OCI-LY1 (cell line): ENCODE results near the gene CHST10.
"Not testable (repeated sequence)": the region's sequence is repeated elsewhere in the genome, so short reads cannot be mapped to it uniquely, and the experiment has no call there.

Experiments
- H2AFZ ChIP-seq: fragments of 200-600 bp; sonication (generic), shearing (Covaris generic); 2 replicates; pipeline ENCODE4 v1.6.0; 2014; ENCODE audit warnings: antibody characterized with exemption, mild to moderate bottlenecking, low read length
- H3F3A ChIP-seq: fragments of 200-600 bp; sonication (generic), shearing (Covaris generic); 2 replicates; pipeline ENCODE4 v1.6.0; 2014; ENCODE audit warnings: mild to moderate bottlenecking, antibody characterized with exemption, low read length, moderate library complexity; ENCODE audit not compliant: insufficient read depth
- H3K27ac ChIP-seq: fragments of 200-600 bp; sonication (generic); 2 replicates; pipeline ENCODE4 v1.5.1; 2014; ENCODE audit warnings: low read length, mixed run types, mild to moderate bottlenecking, low read depth; ENCODE audit not compliant: poor library complexity, severe bottlenecking
- H3K27me3 ChIP-seq: fragments of 200-600 bp; sonication (generic); 2 replicates; pipeline ENCODE4 v1.6.0; 2014; ENCODE audit warnings: antibody characterized with exemption, mild to moderate bottlenecking, low read length, moderate library complexity; ENCODE audit not compliant: insufficient read depth
- H3K36me3 ChIP-seq: fragments of 200-600 bp; sonication (generic); 2 replicates; pipeline ENCODE4 v1.6.1; 2014; ENCODE audit warnings: mild to moderate bottlenecking, antibody characterized with exemption, low read length, moderate library complexity, mixed read lengths; ENCODE audit not compliant: insufficient read depth
- H3K4me1 ChIP-seq: fragments of 200-600 bp; sonication (generic); 2 replicates; pipeline ENCODE4 v1.5.1; 2014; ENCODE audit warnings: mild to moderate bottlenecking, low read length, moderate library complexity; ENCODE audit not compliant: insufficient read depth, severe bottlenecking
- H3K4me2 ChIP-seq: fragments of 200-600 bp; sonication (generic), shearing (Covaris generic); 2 replicates; pipeline ENCODE4 v1.6.1; 2014; ENCODE audit warnings: low read length
- H3K4me3 ChIP-seq: fragments of 200-600 bp; sonication (generic); 2 replicates; pipeline ENCODE4 v1.5.1; 2014; ENCODE audit warnings: low read length, low read depth, mild to moderate bottlenecking, mixed read lengths; ENCODE audit not compliant: poor library complexity, severe bottlenecking
- H3K79me2 ChIP-seq: fragments of 200-600 bp; shearing (Covaris generic); 2 replicates; pipeline ENCODE4 v1.6.1; 2016; ENCODE audit warnings: mixed run types, low read length, mixed read lengths; ENCODE audit not compliant: insufficient read depth
- H3K9ac ChIP-seq: fragments of 200-600 bp; sonication (generic), shearing (Covaris generic); 2 replicates; pipeline ENCODE4 v1.6.1; 2014; ENCODE audit warnings: mild to moderate bottlenecking, low read length, mixed read lengths
- H3K9me2 ChIP-seq: fragments of 200-600 bp; sonication (generic), shearing (Covaris generic); 2 replicates; pipeline ENCODE4 v1.6.1; 2014; ENCODE audit warnings: low read depth, mild to moderate bottlenecking, low read length, mixed read lengths
- H3K9me3 ChIP-seq: fragments of 200-600 bp; shearing (Covaris generic); 2 replicates; pipeline ENCODE4 v1.6.1; 2014; ENCODE audit warnings: low read length, mixed read lengths
- H4K20me1 ChIP-seq: fragments of 200-600 bp; sonication (generic), shearing (Covaris generic); 2 replicates; pipeline ENCODE4 v1.6.0; 2016; ENCODE audit warnings: mild to moderate bottlenecking, low read length; ENCODE audit not compliant: insufficient read depth
- CTCF ChIP-seq: fragments of 200-600 bp; sonication (generic), shearing (Covaris generic); IDR thresholded peaks from 2 replicates; pipeline ENCODE4 v1.5.1; 2017; ENCODE audit warnings: mild to moderate bottlenecking, antibody characterized with exemption, low read length, moderate library complexity, mixed read lengths
- EZH2 ChIP-seq: fragments of 200-600 bp; sonication (generic), shearing (Covaris generic); IDR thresholded peaks from 2 replicates; pipeline ENCODE4 v1.8.0; 2017; ENCODE audit warnings: borderline replicate concordance, mixed run types, mild to moderate bottlenecking, antibody characterized with exemption, low read length, moderate library complexity, mixed read lengths

The CHST10 gene, protein sequence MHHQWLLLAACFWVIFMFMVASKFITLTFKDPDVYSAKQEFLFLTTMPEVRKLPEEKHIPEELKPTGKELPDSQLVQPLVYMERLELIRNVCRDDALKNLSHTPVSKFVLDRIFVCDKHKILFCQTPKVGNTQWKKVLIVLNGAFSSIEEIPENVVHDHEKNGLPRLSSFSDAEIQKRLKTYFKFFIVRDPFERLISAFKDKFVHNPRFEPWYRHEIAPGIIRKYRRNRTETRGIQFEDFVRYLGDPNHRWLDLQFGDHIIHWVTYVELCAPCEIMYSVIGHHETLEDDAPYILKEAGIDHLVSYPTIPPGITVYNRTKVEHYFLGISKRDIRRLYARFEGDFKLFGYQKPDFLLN

GRCh38 chr2:100416935-100417710, at the start of gene CHST10:
CHST10 (minus strand) TSS chr2:100417668; CDS start chr2:100406675, 10,993 bp downstream.
- Histone ChIP-seq H3K4me1 (peaks cover 22% of the 10 kb centered on the region), H3K36me3 (peaks cover 5% of the 10 kb centered on the region; the same call in 1 of the 2 replicates), H3K9ac (peak within 1 kb of the TSS; percentile 90), H2AFZ (peak within 1 kb of the TSS; percentile 97), H3F3A (no peaks in the 10 kb centered on the region), H4K20me1 (no peaks in the 10 kb centered on the region), H3K9me2 (no peaks in the 10 kb centered on the region), H3K9me3 (no peaks in the 10 kb centered on the region), H3K27ac (no peak within 1 kb of the TSS), H3K4me2 (peak within 1 kb of the TSS; percentile 97), H3K4me3 (peak within 1 kb of the TSS; percentile 94), H3K79me2 (no peaks in the 10 kb centered on the region), H3K27me3 (peaks cover 2% of the 10 kb centered on the region; the same call in 1 of the 2 replicates)
- TF ChIP-seq CTCF, result no peak
- TF ChIP-seq EZH2, result no peak

- no peak overlapping the region for H3K4me2 ChIP-seq
Observed at GRCh38 chr2:100460904-100461530, 43.5 kb upstream of the CHST10 start.

DNA sequence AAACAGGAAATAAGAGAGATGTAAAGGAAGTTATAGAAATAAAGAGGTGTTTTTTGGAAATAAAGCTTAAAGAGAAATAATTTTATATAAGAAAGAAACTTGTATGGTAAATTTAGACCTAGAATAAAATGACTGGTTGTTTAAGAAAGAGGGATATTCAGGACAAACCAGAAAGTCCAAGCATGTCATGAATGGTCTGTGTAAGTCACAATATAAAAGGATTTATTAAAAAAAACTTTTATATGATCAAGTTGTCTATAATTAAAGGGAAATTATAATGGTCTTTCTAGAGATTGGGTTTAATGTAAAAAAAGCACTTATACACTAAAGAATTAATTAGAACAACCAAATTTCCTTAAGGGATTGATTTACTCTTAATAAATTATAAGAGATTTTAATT, 38.9 kb upstream of the CHST10 start:
- H3K9ac ChIP-seq, H3K4me2 ChIP-seq, H3K9me3 ChIP-seq, H3K27me3 ChIP-seq, H4K20me1 ChIP-seq, H3K36me3 ChIP-seq, H3K79me2 ChIP-seq, H3K4me3 ChIP-seq, H3K9me2 ChIP-seq, H3K4me1 ChIP-seq, H3F3A ChIP-seq, H2AFZ ChIP-seq, H3K27ac ChIP-seq: not testable (repeated sequence)

More at GRCh38 chr2:100460904-100461530, 43.5 kb upstream of the CHST10 start:
- no peaks in the 10 kb centered on the region for H3K4me1 ChIP-seq
- H2AFZ ChIP-seq, result no peak overlapping the region
- H3K79me2 ChIP-seq, result no peaks in the 10 kb centered on the region
- no peaks in the 10 kb centered on the region for H4K20me1 ChIP-seq
- H3K9me2 ChIP-seq, result no peaks in the 10 kb centered on the region
- H3K27ac ChIP-seq, result no peak overlapping the region
- H3K36me3 ChIP-seq, result no peaks in the 10 kb centered on the region
- no peak overlapping the region for H3K4me3 ChIP-seq
- H3F3A ChIP-seq, result no peaks in the 10 kb centered on the region
- TF ChIP-seq EZH2 (no peak), CTCF (no peak)
- no peaks in the 10 kb centered on the region for H3K27me3 ChIP-seq
- H3K9ac ChIP-seq, result no peak overlapping the region
- H3K9me3 ChIP-seq, result peaks cover 6% of the 10 kb centered on the region
